ENCODE data around the gene UNC119.

DNA sequence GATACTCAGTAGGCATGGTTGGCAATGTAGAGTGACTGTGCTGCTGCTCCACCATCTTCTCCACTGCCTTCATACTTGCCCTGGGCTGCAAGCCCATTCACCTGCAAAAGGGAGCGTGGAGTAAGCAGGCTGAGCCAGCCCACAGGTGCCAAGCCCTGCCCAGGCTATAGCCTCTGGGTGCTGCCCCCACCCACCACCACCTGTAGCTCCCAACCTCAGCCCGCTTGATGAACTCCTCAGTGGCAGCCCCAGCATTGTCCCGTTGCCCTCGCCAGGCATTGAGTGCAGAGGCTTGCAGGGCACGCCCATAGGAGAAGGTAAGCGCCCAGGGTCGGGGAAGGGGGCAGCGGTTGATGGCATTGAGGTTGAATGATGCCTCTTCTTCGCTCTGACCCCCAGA lies 21.1 kb upstream of the UNC119 start:
- TF ChIP-seq, protein P1, sequence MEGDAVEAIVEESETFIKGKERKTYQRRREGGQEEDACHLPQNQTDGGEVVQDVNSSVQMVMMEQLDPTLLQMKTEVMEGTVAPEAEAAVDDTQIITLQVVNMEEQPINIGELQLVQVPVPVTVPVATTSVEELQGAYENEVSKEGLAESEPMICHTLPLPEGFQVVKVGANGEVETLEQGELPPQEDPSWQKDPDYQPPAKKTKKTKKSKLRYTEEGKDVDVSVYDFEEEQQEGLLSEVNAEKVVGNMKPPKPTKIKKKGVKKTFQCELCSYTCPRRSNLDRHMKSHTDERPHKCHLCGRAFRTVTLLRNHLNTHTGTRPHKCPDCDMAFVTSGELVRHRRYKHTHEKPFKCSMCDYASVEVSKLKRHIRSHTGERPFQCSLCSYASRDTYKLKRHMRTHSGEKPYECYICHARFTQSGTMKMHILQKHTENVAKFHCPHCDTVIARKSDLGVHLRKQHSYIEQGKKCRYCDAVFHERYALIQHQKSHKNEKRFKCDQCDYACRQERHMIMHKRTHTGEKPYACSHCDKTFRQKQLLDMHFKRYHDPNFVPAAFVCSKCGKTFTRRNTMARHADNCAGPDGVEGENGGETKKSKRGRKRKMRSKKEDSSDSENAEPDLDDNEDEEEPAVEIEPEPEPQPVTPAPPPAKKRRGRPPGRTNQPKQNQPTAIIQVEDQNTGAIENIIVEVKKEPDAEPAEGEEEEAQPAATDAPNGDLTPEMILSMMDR (IDR thresholded peaks at IDR 0.05) = no peak
- no peak for TF ChIP-seq POLR2A (IDR thresholded peaks at IDR 0.05)

Measured in stomach (tissue), 4 donors.